Forelimb muscle (tissue), 1 donor: ENCODE results near the gene LRRC4. TPM values are rescaled to one million over a fixed set of nuclear protein-coding genes. Genes with fewer than 3 reads are reported as not detected.

Source experiments
- DNase-seq: peaks from one replicate; pipeline ENCODE4 v3.0.0-alpha.2; 2013; ENCODE audit warnings: low read depth
- polyA plus RNA-seq: library from polyadenylated mRNA; unstranded; fragments of 120-200 nt; gene quantifications from one replicate; pipeline ENCODE4 v1.2.1, GENCODE V29; 2013; ENCODE audit not compliant: insufficient read length

LRRC4 gene
- polyA plus RNA-seq, 1 donor, result 3.3 TPM

DNA sequence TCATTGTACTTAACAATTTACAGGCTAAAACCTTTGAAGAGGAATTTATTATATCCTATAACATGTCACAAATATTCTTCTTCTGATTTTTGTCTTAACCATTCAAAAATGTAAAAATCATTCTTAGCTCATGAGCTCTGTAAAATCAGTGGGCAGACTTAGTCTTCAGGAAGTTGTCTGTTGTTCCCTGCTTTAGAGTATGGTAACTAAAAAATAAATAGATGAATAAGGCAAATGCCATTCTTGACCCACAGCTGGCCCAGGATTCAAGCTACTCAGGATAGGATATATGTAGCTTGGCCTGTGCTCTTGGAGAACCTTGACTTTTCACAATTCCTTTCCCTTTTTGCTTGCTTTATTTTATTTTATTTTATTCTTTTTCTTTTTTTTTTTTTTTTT is 51.5 kb downstream of the LRRC4 start:
- DNase-seq, result no peak

DNA sequence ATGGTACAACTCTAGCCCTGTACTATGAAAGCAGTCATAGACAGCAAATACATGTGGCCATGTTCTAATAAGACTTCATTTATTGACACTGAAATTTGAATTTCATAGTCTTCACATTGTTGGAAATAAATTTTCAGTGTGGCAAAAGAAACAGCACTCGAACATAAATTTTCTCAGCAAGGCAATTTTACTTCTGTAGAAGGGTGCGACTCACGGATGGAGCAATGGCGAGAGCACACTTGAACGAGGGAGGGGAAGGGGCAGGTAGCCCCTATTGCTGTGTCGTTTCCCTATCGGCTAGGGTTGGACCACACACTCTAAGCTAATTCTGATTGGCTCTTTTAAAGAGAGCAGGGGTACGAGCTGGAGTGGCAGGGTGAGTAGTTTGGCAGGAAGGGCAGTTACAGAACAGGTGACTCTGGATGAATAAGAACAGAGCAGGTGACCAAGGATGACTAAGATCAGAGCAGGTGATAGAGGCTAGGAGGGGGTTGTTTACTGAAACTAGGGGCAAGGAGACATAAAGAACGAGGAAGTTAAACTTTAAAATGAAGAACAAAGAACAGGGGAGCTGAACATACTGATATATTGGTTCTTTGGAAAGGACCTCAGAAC is 52.0 kb downstream of the LRRC4 start:
- no peak for DNase-seq

DNA sequence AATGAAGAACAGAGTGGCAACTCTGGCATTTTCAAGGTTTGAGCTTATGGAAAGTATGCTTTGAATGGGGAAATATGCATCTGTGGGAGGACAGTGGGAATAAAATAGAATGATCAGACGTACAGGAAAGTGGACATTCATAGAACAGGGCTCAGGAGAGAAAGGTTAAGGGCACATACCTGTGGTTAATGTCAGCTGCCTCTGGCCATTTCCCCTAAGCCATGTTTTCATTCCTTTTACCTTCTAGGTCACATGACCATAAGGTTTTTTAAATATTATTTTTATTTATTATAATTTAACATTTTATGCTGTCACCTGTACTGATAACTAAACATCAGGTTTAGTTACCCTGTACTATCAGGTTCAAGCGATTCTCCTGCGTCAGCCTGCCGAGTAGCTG is 52.8 kb downstream of the LRRC4 start:
- DNase-seq, result no peak

Other genes starting within 250 kb of the LRRC4 start
- not detected for gene LEP, start 209.8 kb upstream of the LRRC4 start, polyA plus RNA-seq